Measurements from ENCODE around the gene MBNL1. TPM values are rescaled to one million over a fixed set of nuclear protein-coding genes. Genes with fewer than 3 reads are reported as not detected.

MBNL1 gene
- total and polyA plus RNA-seq, 3 donors from 2014 or later: 36.5 to 167 (median 145) TPM

- no peak overlapping the region for H3K4me3 ChIP-seq
- H3K27ac ChIP-seq: no peak overlapping the region
- H3K4me1 ChIP-seq: peaks cover 11% of the 10 kb centered on the region
- WGBS, 2 donors: 26 to 44% methylated on average over 1 of the region's 1 CpG
- H3K27me3 ChIP-seq: no peaks in the 10 kb centered on the region
- intact Hi-C loops (cut with DNase I; ENCODE audit: low total_unique reads): no loop called here
- DNase-seq: no peak
- TF ChIP-seq POLR2A (IDR thresholded peaks at IDR 0.05): no peak
- TF ChIP-seq, protein P1, sequence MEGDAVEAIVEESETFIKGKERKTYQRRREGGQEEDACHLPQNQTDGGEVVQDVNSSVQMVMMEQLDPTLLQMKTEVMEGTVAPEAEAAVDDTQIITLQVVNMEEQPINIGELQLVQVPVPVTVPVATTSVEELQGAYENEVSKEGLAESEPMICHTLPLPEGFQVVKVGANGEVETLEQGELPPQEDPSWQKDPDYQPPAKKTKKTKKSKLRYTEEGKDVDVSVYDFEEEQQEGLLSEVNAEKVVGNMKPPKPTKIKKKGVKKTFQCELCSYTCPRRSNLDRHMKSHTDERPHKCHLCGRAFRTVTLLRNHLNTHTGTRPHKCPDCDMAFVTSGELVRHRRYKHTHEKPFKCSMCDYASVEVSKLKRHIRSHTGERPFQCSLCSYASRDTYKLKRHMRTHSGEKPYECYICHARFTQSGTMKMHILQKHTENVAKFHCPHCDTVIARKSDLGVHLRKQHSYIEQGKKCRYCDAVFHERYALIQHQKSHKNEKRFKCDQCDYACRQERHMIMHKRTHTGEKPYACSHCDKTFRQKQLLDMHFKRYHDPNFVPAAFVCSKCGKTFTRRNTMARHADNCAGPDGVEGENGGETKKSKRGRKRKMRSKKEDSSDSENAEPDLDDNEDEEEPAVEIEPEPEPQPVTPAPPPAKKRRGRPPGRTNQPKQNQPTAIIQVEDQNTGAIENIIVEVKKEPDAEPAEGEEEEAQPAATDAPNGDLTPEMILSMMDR (IDR thresholded peaks at IDR 0.05): no peak
- H3K9me3 ChIP-seq: no peaks in the 10 kb centered on the region
- H3K36me3 ChIP-seq (ENCODE audit: low read depth, missing control alignments): no peaks in the 10 kb centered on the region
Observed at GRCh38 chr3:152496716-152497115, 228.0 kb downstream of the MBNL1 start.

GRCh38 chr3:152497457-152497856 is 228.7 kb downstream of the MBNL1 start:
- peaks cover 11% of the 10 kb centered on the region for H3K4me1 ChIP-seq
- H3K27me3 ChIP-seq: no peaks in the 10 kb centered on the region
- 35 to 38% methylated on average over 3 of the region's 3 CpGs for WGBS, 2 donors
- peak overlapping the region in 1 of 2 donors; percentile 4 for H3K27ac ChIP-seq
- intact Hi-C loops (cut with DNase I; ENCODE audit: low total_unique reads): no loop called here
- TF ChIP-seq, protein P1 (IDR thresholded peaks at IDR 0.05): no peak
- TF ChIP-seq POLR2A (IDR thresholded peaks at IDR 0.05): no peak
- no peaks in the 10 kb centered on the region for H3K9me3 ChIP-seq
- DNase-seq: no peak
- H3K36me3 ChIP-seq (ENCODE audit: low read depth, missing control alignments): no peaks in the 10 kb centered on the region
- no peak overlapping the region for H3K4me3 ChIP-seq

DNA sequence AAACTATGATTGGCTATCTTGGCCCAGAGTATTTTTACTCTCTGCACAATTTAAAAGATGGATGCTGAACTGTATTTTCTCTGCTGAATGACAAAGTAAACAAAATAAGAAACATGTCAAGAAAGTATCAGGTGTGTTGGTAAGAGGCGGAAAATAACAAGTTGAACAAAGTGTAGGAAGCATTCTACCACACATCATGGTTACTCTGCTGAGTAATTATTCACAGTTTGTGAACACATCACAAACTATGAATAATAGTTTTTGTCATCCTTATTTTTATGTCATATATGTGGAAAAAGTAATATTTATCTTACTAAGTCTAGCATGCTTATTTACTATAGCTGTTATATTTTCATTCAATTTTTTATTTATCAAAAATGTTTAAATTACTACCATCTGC is 229.2 kb downstream of the MBNL1 start:
- Histone ChIP-seq H3K4me3 (no peak overlapping the region), H3K9me3 (no peaks in the 10 kb centered on the region), H3K36me3 (ENCODE audit: low read depth, missing control alignments) (no peaks in the 10 kb centered on the region), H3K4me1 (peaks cover 11% of the 10 kb centered on the region), H3K27ac (peak overlapping the region in 1 of 2 donors; percentile 4), H3K27me3 (no peaks in the 10 kb centered on the region)
- no peak for TF ChIP-seq POLR2A (IDR thresholded peaks at IDR 0.05)
- TF ChIP-seq, protein P1 (IDR thresholded peaks at IDR 0.05): no peak
- intact Hi-C loops (cut with DNase I; ENCODE audit: low total_unique reads): no loop called here
- DNase-seq: no peak
- WGBS, 2 donors: 87 to 92% methylated on average over 1 of the region's 1 CpG

DNA sequence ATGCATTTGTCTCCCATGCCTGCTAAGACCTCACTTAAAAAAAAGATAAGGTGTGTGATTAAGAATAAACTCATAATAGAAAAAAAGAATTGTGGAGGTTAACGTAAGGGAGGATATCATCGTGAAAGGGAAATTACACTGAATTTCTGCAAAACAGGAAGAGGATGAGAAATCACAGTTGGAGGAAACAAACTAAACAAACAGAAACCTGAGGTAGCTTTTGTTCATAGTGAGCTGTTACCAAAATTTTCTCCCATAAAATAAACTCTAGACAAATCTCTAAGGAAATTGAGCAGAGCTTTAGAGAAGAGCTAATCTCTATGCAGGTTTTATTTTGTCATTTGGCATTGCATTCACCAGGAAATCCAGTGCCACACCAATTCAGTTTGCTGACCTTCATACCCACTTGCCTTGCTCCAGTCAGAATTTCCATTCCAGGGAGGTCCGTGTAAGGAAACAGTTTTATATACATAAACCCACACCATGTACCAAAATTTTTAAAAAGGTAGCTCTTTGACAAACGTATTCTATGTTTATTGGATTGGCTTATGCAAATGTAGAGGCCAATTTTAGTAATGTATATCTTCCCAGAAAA is 231.2 kb downstream of the MBNL1 start:
- Histone ChIP-seq H3K36me3 (ENCODE audit: low read depth, missing control alignments) (no peaks in the 10 kb centered on the region), H3K27me3 (no peaks in the 10 kb centered on the region), H3K4me3 (no peak overlapping the region), H3K4me1 (peaks cover 11% of the 10 kb centered on the region), H3K9me3 (no peaks in the 10 kb centered on the region), H3K27ac (no peak overlapping the region)
- intact Hi-C loops (cut with DNase I; ENCODE audit: low total_unique reads): no loop called here
- TF ChIP-seq POLR2A (IDR thresholded peaks at IDR 0.05): no peak
- TF ChIP-seq, protein P1 (IDR thresholded peaks at IDR 0.05): no peak
- 64 to 66% methylated on average over 4 of the region's 4 CpGs for WGBS, 2 donors
- no peak for DNase-seq

DNA sequence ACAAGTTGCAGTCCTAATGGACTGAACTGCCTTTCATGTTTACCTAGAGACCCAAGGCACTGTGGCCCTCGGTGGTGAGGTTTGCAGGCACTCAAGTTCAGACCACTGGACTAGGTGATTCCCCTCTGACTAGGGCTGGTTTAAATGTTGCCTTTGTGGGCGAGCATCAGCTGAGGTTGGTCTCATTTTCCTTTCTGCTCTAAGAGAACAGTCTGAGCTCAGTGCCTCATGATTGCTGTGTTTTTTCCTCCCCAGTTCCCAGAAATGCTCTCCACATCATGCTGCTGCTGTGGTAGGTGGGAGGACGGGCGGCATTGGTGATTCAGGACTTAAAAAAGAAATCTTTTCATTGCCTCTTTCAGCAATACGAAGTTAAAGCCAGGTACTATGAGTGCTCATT is 237.2 kb downstream of the MBNL1 start:
- DNase-seq: no peak
- H3K36me3 ChIP-seq (ENCODE audit: low read depth, missing control alignments): no peaks in the 10 kb centered on the region
- H3K27me3 ChIP-seq: no peaks in the 10 kb centered on the region
- no peaks in the 10 kb centered on the region for H3K9me3 ChIP-seq
- intact Hi-C loops (cut with DNase I; ENCODE audit: low total_unique reads): no loop called here
- no peak overlapping the region for H3K4me3 ChIP-seq
- no peaks in the 10 kb centered on the region for H3K4me1 ChIP-seq
- TF ChIP-seq, protein P1 (IDR thresholded peaks at IDR 0.05): no peak
- no peak for TF ChIP-seq POLR2A (IDR thresholded peaks at IDR 0.05)
- no peak overlapping the region for H3K27ac ChIP-seq
- WGBS, 2 donors: 84 to 92% methylated on average over 4 to 5 of the region's 5 CpGs

All from testis (tissue), 3 donors.